Neural crest cell (in vitro differentiated cells): ENCODE results near the gene GPC6. TPM values are rescaled to one million over a fixed set of nuclear protein-coding genes. Genes with fewer than 3 reads are reported as not detected.

Experiments
- DNase-seq: peaks from one replicate; pipeline ENCODE4 v3.0.0; 2021; ENCODE audit warnings: low read depth, mixed read lengths, low spot score
- H3K27ac Mint-ChIP-seq: one replicate; pipeline ENCODE4 v1.8.0; 2021; ENCODE audit warnings: mild to moderate bottlenecking, mixed read lengths; ENCODE audit not compliant: unreplicated experiment
- H3K27me3 Mint-ChIP-seq: 2 replicates; pipeline ENCODE4 v1.8.0; 2021; ENCODE audit warnings: low read depth, mild to moderate bottlenecking, mixed read lengths
- H3K36me3 Mint-ChIP-seq: 2 replicates; pipeline ENCODE4 v1.8.0; 2021; ENCODE audit warnings: low read depth, mild to moderate bottlenecking, mixed read lengths
- H3K4me1 Mint-ChIP-seq: 2 replicates; pipeline ENCODE4 v1.8.0; 2021; ENCODE audit warnings: mixed read lengths
- H3K4me3 Mint-ChIP-seq: one replicate; pipeline ENCODE4 v1.8.0; 2021; ENCODE audit warnings: mild to moderate bottlenecking, mixed read lengths
- H3K9me3 Mint-ChIP-seq: 2 replicates; pipeline ENCODE4 v1.8.0; 2021; ENCODE audit warnings: mixed read lengths
- total RNA-seq: library from RNA; stranded (reverse); gene quantifications from 2 replicates; pipeline ENCODE4 v1.2.1, GENCODE V29; 2021
- TF ChIP-seq, protein P1 (sequence below): fragments of 200-600 bp; sonication (generic); conservative IDR thresholded peaks from 2 replicates; pipeline ENCODE4 v1.5.0; 2021; ENCODE audit warnings: antibody characterized with exemption, mild to moderate bottlenecking

The GPC6 gene
- total RNA-seq, 1 donor from 2014 or later = 13.4 TPM

- Mint-ChIP-seq H3K27me3 (no peaks in the 10 kb centered on the region), H3K27ac (no peak overlapping the region), H3K4me1 (no peaks in the 10 kb centered on the region), H3K36me3 (no peaks in the 10 kb centered on the region), H3K4me3 (no peak overlapping the region), H3K9me3 (peaks cover 9% of the 10 kb centered on the region)
- DNase-seq = no peak
- TF ChIP-seq, protein P1, sequence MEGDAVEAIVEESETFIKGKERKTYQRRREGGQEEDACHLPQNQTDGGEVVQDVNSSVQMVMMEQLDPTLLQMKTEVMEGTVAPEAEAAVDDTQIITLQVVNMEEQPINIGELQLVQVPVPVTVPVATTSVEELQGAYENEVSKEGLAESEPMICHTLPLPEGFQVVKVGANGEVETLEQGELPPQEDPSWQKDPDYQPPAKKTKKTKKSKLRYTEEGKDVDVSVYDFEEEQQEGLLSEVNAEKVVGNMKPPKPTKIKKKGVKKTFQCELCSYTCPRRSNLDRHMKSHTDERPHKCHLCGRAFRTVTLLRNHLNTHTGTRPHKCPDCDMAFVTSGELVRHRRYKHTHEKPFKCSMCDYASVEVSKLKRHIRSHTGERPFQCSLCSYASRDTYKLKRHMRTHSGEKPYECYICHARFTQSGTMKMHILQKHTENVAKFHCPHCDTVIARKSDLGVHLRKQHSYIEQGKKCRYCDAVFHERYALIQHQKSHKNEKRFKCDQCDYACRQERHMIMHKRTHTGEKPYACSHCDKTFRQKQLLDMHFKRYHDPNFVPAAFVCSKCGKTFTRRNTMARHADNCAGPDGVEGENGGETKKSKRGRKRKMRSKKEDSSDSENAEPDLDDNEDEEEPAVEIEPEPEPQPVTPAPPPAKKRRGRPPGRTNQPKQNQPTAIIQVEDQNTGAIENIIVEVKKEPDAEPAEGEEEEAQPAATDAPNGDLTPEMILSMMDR = no peak
These were observed 624.6 kb downstream of the GPC6 start for GRCh38 chr13:93851236-93851635.

DNA sequence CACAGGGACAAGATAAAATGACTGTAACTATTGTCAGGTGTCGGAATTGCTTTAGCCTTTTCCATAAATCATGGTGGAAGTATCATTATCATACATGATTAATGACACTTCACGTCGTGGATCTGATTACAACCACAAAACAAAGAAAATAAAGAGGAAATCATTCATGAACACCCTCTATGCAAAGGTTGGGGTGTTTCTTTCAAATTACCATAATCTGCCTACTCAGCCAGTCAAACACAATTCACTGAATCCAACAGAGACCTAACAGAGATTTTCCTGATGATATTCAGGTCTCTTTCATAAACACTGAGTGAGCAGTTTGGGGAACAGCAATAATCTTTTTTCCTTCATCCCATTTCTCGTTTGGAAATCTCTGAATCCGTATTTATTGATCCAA is 627.3 kb downstream of the GPC6 start:
- no peak for DNase-seq
- Mint-ChIP-seq H3K4me3 (no peak overlapping the region), H3K9me3 (no peaks in the 10 kb centered on the region), H3K27me3 (no peaks in the 10 kb centered on the region), H3K36me3 (no peaks in the 10 kb centered on the region), H3K4me1 (no peaks in the 10 kb centered on the region), H3K27ac (no peak overlapping the region)
- TF ChIP-seq, protein P1 = no peak

DNA sequence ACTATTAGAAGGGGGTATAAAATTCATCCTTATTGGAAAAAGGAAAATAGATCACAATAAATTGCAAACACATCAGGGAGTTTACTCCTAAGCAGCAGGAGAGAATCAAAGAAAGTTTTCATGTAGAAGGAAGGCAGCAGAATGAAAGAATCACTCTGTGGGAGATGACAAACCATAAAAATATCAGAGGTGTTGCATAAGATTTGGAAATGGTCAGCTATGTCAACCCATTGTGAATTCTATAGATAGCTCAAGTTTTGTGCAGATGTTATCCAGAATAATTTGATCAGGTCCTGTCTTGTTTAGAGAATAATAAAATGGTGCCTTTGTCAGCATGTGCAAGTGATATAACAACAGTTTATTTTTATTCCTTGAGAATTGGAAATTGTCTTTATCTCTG is 630.5 kb downstream of the GPC6 start:
- DNase-seq = no peak
- Mint-ChIP-seq H3K27ac (no peak overlapping the region), H3K27me3 (no peaks in the 10 kb centered on the region), H3K36me3 (no peaks in the 10 kb centered on the region), H3K9me3 (no peaks in the 10 kb centered on the region), H3K4me1 (no peaks in the 10 kb centered on the region), H3K4me3 (no peak overlapping the region)
- TF ChIP-seq, protein P1 = no peak

- Mint-ChIP-seq H3K27ac (no peak overlapping the region), H3K27me3 (no peaks in the 10 kb centered on the region), H3K36me3 (no peaks in the 10 kb centered on the region), H3K4me1 (no peaks in the 10 kb centered on the region), H3K4me3 (no peak overlapping the region), H3K9me3 (no peaks in the 10 kb centered on the region)
- TF ChIP-seq, protein P1 = no peak
- DNase-seq = no peak
These were observed 633.1 kb downstream of the GPC6 start for GRCh38 chr13:93859716-93860115.

DNA sequence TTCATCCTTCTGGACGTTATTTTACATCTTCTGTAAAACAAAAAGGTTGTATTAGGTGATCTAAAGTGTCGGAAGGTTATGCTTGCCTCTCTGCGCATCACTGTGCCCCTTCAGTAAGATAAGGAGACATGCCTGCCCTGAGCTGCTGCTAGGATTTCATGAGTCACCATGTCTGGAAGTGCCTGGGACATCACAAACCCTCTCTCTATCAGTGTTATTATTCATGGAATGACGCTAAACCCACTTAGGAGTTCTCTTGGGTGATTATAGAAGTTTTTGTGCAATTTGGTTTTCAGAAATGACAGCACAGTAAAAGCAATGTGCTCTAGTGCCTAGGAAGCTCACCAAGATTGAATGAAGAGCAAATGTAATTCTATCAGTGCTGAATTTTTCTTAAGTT is 635.2 kb downstream of the GPC6 start:
- Mint-ChIP-seq H3K4me1 (no peaks in the 10 kb centered on the region), H3K4me3 (no peak overlapping the region), H3K9me3 (peaks cover 2% of the 10 kb centered on the region), H3K27ac (no peak overlapping the region), H3K27me3 (no peaks in the 10 kb centered on the region), H3K36me3 (no peaks in the 10 kb centered on the region)
- no peak for DNase-seq
- TF ChIP-seq, protein P1 = no peak

DNA sequence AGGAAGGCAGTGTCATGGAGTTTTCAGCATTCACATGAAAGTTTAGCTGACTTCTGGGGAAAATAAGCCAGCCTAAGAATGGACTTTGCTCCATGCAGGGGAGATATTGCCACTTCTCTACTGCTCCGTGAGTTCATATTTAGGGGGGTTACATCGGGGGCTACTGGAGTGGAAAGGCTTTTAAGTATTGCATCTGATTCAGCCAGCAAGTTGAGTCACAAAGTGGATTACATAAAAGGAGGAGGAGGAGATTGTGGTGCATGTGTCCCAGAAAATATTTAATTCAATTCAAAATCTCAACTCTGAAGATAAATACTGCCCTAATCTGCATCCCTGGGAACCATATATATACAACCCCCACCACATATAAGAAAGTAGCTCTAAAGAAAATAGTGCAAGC is 635.7 kb downstream of the GPC6 start:
- H3K36me3 Mint-ChIP-seq = no peaks in the 10 kb centered on the region
- TF ChIP-seq, protein P1 = no peak
- H3K27me3 Mint-ChIP-seq = no peaks in the 10 kb centered on the region
- peaks cover 2% of the 10 kb centered on the region for H3K9me3 Mint-ChIP-seq
- no peak overlapping the region for H3K4me3 Mint-ChIP-seq
- no peak overlapping the region for H3K27ac Mint-ChIP-seq
- no peaks in the 10 kb centered on the region for H3K4me1 Mint-ChIP-seq
- DNase-seq = no peak
